Stomach (tissue), 4 donors: ENCODE results near the gene STK32C.

Source experiments
- EP300 ChIP-seq: sonication (generic); formaldehyde crosslinking; IDR thresholded peaks from one replicate; pipeline ENCODE4 v1.6.1; 2017; ENCODE audit warnings: antibody characterized with exemption
- POLR2A ChIP-seq, 4 donors: fragments of 450-650 bp; IDR thresholded peaks; one replicate each; pipeline ENCODE4 v1.6.1; 2016; ENCODE audit warnings: antibody characterized with exemption in 4 of 4, control low read depth in 2 of 4, mild to moderate bottlenecking in 1 of 4, moderate library complexity in 1 of 4
- TF ChIP-seq, protein P1 (sequence below), 7 experiments: fragments of 450-650 bp in 4 of 7; fragments of 200-600 bp in 3 of 7; sonication (generic) in 3 of 7; IDR thresholded peaks; one replicate each; pipeline ENCODE4 v1.5.1; 2016 to 2019; ENCODE audit warnings: antibody characterized with exemption in 7 of 7, control low read depth in 2 of 7, mild to moderate bottlenecking in 1 of 7

DNA sequence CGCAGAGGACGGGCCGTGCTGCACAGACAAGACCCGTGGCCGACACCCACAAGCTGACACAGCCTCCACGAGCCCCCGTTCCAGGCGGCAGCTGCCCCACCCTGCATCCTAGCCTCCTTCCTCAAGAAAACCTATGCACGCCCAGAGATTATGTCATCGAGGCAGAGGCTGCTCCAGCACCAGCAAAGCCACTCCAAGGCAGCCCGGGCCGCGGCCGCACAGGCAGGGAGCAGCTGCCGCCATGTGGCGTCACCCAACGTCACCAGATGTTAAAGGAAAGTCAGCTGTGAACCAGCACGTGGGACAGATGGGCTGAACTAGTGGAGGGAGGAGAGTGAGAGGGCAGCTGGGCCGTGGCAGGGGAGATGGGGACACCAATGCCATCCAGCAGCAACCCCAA lies 59.8 kb downstream of the STK32C start:
- TF ChIP-seq, protein P1, sequence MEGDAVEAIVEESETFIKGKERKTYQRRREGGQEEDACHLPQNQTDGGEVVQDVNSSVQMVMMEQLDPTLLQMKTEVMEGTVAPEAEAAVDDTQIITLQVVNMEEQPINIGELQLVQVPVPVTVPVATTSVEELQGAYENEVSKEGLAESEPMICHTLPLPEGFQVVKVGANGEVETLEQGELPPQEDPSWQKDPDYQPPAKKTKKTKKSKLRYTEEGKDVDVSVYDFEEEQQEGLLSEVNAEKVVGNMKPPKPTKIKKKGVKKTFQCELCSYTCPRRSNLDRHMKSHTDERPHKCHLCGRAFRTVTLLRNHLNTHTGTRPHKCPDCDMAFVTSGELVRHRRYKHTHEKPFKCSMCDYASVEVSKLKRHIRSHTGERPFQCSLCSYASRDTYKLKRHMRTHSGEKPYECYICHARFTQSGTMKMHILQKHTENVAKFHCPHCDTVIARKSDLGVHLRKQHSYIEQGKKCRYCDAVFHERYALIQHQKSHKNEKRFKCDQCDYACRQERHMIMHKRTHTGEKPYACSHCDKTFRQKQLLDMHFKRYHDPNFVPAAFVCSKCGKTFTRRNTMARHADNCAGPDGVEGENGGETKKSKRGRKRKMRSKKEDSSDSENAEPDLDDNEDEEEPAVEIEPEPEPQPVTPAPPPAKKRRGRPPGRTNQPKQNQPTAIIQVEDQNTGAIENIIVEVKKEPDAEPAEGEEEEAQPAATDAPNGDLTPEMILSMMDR (IDR thresholded peaks at IDR 0.05): no peak
- TF ChIP-seq POLR2A (IDR thresholded peaks at IDR 0.05) (no peak), EP300 (no peak)
